Vagina (tissue), 2 donors: ENCODE results near the gene NTNG1. TPM values are rescaled to one million over a fixed set of nuclear protein-coding genes. Genes with fewer than 3 reads are reported as not detected.

Source experiments
- DNase-seq, 2 donors: peaks; one replicate each; pipeline ENCODE4 v3.0.0-alpha.2; 2017; ENCODE audit errors: extremely low spot score in 2 of 2
- H3K27ac ChIP-seq: fragments of 200-600 bp; sonication (generic); one replicate; pipeline ENCODE4 v1.5.1; 2019
- H3K27me3 ChIP-seq: fragments of 200-600 bp; sonication (generic); one replicate; pipeline ENCODE4 v1.5.1; 2019
- H3K36me3 ChIP-seq, 2 donors: fragments of 200-600 bp; sonication (generic); one replicate each; pipeline ENCODE4 v1.5.1; 2017 to 2019
- H3K4me1 ChIP-seq: fragments of 200-600 bp; sonication (generic); one replicate; pipeline ENCODE4 v1.5.1; 2019
- H3K4me3 ChIP-seq, 2 donors: fragments of 200-600 bp; sonication (generic); 1 replicate in 1 of 2; 2 replicates in 1 of 2; pipeline ENCODE4 v1.5.1; 2016 to 2019
- H3K9me3 ChIP-seq: fragments of 200-600 bp; sonication (generic); one replicate; pipeline ENCODE4 v1.5.1; 2019
- POLR2A ChIP-seq, 2 donors: fragments of 450-650 bp; IDR thresholded peaks; one replicate each; pipeline ENCODE4 v1.6.1; 2017; ENCODE audit warnings: antibody characterized with exemption in 2 of 2, mild to moderate bottlenecking in 2 of 2, moderate library complexity in 2 of 2
- POLR2AphosphoS5 ChIP-seq, 2 donors: sonication (generic); formaldehyde crosslinking; IDR thresholded peaks; one replicate each; pipeline ENCODE4 v1.9.0; 2017; ENCODE audit warnings: antibody characterized with exemption in 2 of 2, mild to moderate bottlenecking in 2 of 2, low read depth in 1 of 2; ENCODE audit not compliant: insufficient read depth in 1 of 2
- intact Hi-C: fragments of 100-400 bp; cut with DNase I; formaldehyde crosslinking; loops from one replicate; pipeline ENCODE4 v1.15.1; 2023
- total RNA-seq: library from RNA; depleted of rRNA; stranded (reverse); fragments of >200 nt; gene quantifications from one replicate; pipeline ENCODE4 v1.2.3, GENCODE V29; 2016
- TF ChIP-seq, protein P1 (sequence below), 3 experiments: fragments of 450-650 bp in 2 of 3; fragments of 200-600 bp in 1 of 3; sonication (generic) in 1 of 3; IDR thresholded peaks; one replicate each; pipeline ENCODE4 v1.5.1; 2017 to 2019; ENCODE audit warnings: antibody characterized with exemption in 3 of 3, mild to moderate bottlenecking in 2 of 3, moderate library complexity in 2 of 3

Gene NTNG1
- total RNA-seq, 1 donor from 2014 or later = 6.6 TPM

GRCh38 chr1:107352850-107353249, 212.0 kb downstream of the NTNG1 start:
- TF ChIP-seq, protein P1, sequence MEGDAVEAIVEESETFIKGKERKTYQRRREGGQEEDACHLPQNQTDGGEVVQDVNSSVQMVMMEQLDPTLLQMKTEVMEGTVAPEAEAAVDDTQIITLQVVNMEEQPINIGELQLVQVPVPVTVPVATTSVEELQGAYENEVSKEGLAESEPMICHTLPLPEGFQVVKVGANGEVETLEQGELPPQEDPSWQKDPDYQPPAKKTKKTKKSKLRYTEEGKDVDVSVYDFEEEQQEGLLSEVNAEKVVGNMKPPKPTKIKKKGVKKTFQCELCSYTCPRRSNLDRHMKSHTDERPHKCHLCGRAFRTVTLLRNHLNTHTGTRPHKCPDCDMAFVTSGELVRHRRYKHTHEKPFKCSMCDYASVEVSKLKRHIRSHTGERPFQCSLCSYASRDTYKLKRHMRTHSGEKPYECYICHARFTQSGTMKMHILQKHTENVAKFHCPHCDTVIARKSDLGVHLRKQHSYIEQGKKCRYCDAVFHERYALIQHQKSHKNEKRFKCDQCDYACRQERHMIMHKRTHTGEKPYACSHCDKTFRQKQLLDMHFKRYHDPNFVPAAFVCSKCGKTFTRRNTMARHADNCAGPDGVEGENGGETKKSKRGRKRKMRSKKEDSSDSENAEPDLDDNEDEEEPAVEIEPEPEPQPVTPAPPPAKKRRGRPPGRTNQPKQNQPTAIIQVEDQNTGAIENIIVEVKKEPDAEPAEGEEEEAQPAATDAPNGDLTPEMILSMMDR (IDR thresholded peaks at IDR 0.05) = no peak
- TF ChIP-seq POLR2A (IDR thresholded peaks at IDR 0.05) (no peak), POLR2AphosphoS5 (IDR thresholded peaks at IDR 0.05; ENCODE audit: insufficient read depth in 1 of 2, low read depth in 1 of 2) (no peak)
- no peak for DNase-seq
- no peaks in the 10 kb centered on the region for H3K36me3 ChIP-seq
- H3K4me3 ChIP-seq = no peak overlapping the region
- intact Hi-C loops = no loop called here
- no peak overlapping the region for H3K27ac ChIP-seq
- no peaks in the 10 kb centered on the region for H3K4me1 ChIP-seq
- no peaks in the 10 kb centered on the region for H3K9me3 ChIP-seq
- H3K27me3 ChIP-seq = no peaks in the 10 kb centered on the region

GRCh38 chr1:107357376-107357775, 216.5 kb downstream of the NTNG1 start:
- Histone ChIP-seq H3K27ac (no peak overlapping the region), H3K4me1 (no peaks in the 10 kb centered on the region), H3K36me3 (no peaks in the 10 kb centered on the region), H3K9me3 (no peaks in the 10 kb centered on the region), H3K4me3 (no peak overlapping the region), H3K27me3 (no peaks in the 10 kb centered on the region)
- TF ChIP-seq POLR2AphosphoS5 (IDR thresholded peaks at IDR 0.05; ENCODE audit: insufficient read depth in 1 of 2, low read depth in 1 of 2) = no peak
- TF ChIP-seq POLR2A (IDR thresholded peaks at IDR 0.05) = no peak
- TF ChIP-seq, protein P1 (IDR thresholded peaks at IDR 0.05) = no peak
- intact Hi-C loops = no loop called here
- no peak for DNase-seq

- no peak overlapping the region for H3K27ac ChIP-seq
- H3K27me3 ChIP-seq = no peaks in the 10 kb centered on the region
- H3K4me1 ChIP-seq = no peaks in the 10 kb centered on the region
- no peak for DNase-seq
- H3K9me3 ChIP-seq = no peaks in the 10 kb centered on the region
- H3K36me3 ChIP-seq = no peaks in the 10 kb centered on the region
- intact Hi-C loops = no loop called here
- TF ChIP-seq POLR2AphosphoS5 (IDR thresholded peaks at IDR 0.05; ENCODE audit: insufficient read depth in 1 of 2, low read depth in 1 of 2) (no peak), POLR2A (IDR thresholded peaks at IDR 0.05) (no peak)
- TF ChIP-seq, protein P1 (IDR thresholded peaks at IDR 0.05) = no peak
- H3K4me3 ChIP-seq = no peak overlapping the region
Observed at GRCh38 chr1:107358619-107359327, 217.9 kb downstream of the NTNG1 start.

- Histone ChIP-seq H3K4me1 (no peaks in the 10 kb centered on the region), H3K36me3 (no peaks in the 10 kb centered on the region), H3K27me3 (no peaks in the 10 kb centered on the region), H3K9me3 (no peaks in the 10 kb centered on the region), H3K27ac (no peak overlapping the region), H3K4me3 (no peak overlapping the region)
- intact Hi-C loops = no loop called here
- TF ChIP-seq POLR2A (IDR thresholded peaks at IDR 0.05) = no peak
- TF ChIP-seq POLR2AphosphoS5 (IDR thresholded peaks at IDR 0.05; ENCODE audit: insufficient read depth in 1 of 2, low read depth in 1 of 2) = no peak
- TF ChIP-seq, protein P1 (IDR thresholded peaks at IDR 0.05) = no peak
- no peak for DNase-seq
Observed at GRCh38 chr1:107359472-107360241, 218.8 kb downstream of the NTNG1 start.
